ENCODE measurements around the gene THOP1.
"Not testable (repeated sequence)": the region's sequence is repeated elsewhere in the genome, so short reads cannot be mapped to it uniquely, and the experiment has no call there.

The THOP1 gene

DNA sequence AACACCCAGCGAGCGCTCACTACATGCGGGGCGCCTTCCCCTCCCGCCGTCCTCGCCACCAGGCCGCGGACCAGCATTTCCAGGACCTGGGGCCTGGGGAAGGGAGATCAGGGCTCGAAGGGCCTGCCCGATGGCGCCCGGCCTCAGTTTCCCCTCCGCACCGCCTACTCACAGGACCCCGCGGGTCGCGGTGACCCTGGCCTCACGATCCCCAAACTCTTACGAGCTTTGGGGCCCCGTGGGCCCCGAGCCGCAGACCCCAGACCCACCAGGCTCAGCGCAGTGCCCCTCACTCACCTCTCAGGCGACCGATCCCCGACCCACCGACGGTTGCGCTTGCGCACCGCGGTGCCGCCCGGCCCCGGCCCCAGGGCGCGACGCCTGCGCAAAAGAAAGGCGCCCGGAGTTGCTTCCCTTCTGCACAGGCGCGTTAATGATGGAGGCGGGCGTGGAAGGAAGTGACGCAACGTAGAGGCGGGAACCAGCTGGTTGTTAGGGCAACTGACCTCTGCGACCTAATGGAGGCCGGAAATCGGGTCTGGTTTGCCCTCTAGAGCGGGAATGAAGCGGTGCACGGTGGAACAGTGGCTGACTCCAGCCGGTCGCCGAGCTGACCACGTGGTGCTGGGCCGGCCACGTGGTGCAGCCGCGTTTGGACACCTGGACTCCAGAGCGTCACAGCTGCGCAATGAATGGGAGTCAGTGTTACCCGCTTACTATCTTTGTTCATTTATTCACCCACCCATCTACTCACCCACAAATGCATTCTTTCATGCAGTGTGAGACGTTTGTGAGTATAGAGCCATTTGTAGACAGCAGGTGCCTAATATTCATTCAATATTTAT, 2.1 kb upstream of the THOP1 start, which contains the start of gene SGTA:
Gene SGTA (minus strand): TSS at position 338 of the 845 bp plus-strand sequence. CDS start 14,205 bp downstream, outside the sequence.
- DNase-seq (ENCODE audit: low read depth in 2 of 2), result peak; percentile 92 to 96

GRCh38 chr19:2783781-2784145, 1.5 kb upstream of the THOP1 start:
- no peak for DNase-seq (ENCODE audit: low read depth in 2 of 2)

GRCh38 chr19:2787115-2787514, 1.8 kb downstream of the THOP1 start:
- no peak for DNase-seq (ENCODE audit: low read depth in 2 of 2)

GRCh38 chr19:2788237-2788636, 2.9 kb downstream of the THOP1 start:
- no peak for DNase-seq (ENCODE audit: low read depth in 2 of 2)

DNA sequence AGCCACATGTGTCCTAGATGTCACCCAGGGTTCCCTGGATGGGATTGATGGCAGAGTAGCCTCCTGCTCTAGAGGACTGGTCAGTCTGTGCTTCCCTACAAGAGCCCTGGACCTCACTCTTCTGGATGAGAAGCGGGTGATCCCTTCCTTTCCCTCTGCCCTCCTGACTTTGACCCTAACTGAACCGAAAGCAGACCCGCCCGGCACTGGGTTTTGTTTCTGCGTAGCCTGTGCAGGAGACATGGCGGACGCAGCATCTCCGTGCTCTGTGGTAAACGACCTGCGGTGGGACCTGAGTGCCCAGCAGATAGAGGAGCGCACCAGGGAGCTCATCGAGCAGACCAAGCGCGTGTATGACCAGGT, 4.9 kb downstream of the THOP1 start:
- no peak for DNase-seq (ENCODE audit: low read depth in 2 of 2)

DNA sequence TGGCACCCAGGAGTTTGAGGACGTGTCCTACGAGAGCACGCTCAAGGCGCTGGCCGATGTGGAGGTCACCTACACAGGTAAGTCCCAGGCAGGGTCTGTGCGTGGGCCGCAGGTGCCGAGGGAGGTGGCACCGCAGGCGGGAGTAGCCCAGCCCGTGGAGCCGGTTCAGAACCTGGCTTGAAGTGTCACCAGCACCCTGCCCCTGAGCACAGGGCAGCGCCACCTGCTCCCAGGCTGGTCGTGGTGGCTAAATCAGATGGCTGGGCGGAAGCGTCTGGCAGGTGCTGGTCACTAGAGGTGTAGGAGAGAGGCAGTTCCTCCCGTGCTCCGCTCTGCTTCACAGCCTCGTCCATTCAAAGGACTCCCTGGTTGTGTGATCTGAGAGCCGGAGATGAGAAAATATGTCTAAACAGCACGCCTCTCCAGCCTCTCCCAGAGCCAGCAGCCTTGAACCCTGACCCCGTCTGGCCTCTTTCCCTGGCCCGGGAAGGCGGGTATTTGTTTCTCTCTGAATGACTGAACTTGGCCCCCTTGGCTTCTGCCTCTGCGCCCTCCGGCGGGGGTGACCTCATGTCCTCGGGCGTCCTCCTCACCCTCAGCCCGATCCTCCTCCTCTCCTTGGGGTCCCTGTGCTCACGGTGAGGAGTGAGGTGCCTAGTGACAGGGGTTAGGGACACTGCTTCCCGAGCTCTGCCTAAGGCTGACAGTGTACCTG, 5.4 kb downstream of the THOP1 start:
- no peak for DNase-seq (ENCODE audit: low read depth in 2 of 2)

DNA sequence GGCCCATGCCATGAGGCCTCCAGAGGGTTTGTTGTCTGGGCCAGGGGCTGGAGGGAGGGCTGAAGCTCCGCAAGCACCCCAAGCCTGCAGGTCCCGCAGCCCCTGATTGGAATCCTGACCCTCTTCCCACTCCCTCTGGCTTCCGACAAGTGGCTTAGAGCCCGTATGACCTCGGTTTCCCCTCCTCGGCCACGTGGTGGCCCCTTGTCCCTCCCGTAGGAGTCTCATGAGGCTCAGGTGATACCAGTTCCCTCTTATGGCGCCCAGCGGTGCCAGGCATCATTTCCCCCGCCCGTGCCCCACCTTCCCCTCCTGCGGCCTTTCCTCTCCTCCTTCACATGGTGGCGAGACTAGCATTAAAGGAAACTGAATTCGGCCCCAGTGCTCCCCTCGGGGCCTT, 6.1 kb downstream of the THOP1 start:
- no peak for DNase-seq (ENCODE audit: low read depth in 2 of 2)

- no peak for DNase-seq (ENCODE audit: low read depth in 2 of 2)
These were observed 6.6 kb downstream of the THOP1 start for GRCh38 chr19:2791876-2792275.

- DNase-seq (ENCODE audit: low read depth in 2 of 2), result not testable (repeated sequence)
These were observed 7.4 kb downstream of the THOP1 start for GRCh38 chr19:2792666-2793065.

DNA sequence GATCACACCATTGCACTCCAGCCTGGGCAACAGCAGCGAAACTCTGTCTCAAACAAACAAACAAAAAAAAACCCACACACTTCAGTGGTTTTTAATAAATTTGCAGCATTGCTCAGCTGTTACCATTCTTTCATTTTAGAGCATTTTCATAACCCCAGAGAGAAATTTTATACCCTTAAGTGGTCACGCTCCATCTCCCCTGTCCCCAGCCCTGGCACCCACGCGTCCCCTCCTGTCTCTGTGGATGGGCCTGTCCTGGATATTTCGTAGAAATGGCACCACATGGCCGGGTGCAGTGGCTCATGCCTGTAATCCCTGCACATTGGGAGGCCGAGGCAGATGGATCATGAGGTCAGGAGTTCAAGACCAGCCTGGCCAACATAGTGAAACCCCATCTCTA, 7.8 kb downstream of the THOP1 start:
- DNase-seq (ENCODE audit: low read depth in 2 of 2), result no peak

GRCh38 chr19:2793577-2793976, 8.3 kb downstream of the THOP1 start:
- no peak for DNase-seq (ENCODE audit: low read depth in 2 of 2)

DNA sequence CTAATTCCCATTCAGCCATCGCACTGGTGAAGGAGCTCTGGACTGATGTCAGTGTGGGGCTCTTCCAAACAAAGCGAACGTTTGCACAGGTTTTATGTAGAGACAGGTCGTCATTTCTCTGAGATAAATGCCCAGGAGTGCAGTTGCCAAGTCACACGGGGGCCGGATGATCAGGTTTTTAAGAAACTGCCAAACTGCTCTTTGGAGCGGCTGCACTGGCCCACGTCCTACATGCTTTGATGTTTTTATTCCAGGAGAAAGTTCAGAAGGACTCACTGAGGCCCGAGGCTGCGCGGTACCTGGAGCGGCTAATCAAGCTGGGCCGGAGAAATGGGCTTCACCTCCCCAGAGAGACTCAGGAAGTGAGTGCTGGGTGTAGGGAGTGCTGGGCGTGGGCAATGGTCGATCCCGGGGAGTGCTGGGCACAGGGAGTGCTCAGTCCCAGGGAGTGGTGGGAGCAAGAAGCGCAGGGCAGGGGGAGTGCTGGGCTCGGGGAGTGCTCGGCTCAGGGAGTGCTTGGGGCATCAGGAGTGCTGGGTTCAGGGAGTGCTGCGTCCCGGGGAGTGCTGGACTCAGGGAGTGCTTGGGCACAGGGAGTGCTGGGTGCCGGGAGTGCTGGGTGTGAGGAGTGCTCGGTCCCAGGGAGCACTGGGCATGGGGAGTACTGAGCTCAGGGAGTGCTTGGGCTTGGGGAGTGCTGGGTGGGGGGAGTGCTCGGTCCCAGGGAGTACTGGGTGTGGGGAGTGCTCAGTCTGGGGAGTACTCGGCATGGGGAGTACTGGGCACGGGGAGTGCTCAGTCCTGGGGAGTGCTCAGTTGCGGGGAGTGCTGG, 10.7 kb downstream of the THOP1 start:
- DNase-seq (ENCODE audit: low read depth in 2 of 2), result no peak

DNA sequence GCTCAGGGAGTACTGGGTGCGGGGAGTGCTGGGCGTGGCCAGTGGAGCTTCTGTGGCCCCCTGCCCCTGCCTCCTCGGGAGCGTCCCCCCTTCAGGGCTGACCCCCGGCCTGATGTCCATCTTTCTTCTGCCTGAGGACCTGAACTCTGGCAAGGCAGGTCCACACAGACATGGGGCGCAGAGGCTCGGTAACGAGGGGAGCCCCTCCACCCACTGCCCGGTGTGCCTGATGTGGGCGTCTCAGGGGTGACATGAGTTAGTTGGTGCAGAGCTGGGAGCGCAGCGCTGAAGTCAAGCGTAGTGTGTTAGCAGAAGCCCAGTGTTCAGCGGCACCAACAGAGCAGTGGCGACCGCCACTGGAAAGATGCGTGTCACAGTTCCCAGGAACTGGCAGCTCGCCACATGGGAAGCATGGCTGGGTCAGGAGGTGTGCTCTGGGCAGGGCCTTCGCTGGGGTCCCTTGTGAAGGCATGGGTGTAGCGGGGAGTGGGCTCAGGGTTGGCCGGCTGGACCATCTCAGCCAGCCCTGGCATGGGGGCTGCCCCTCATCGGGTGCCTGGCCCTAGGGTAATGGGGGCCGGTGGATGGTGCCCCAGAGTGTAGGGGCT, 11.5 kb downstream of the THOP1 start:
- DNase-seq (ENCODE audit: low read depth in 2 of 2), result no peak

DNA sequence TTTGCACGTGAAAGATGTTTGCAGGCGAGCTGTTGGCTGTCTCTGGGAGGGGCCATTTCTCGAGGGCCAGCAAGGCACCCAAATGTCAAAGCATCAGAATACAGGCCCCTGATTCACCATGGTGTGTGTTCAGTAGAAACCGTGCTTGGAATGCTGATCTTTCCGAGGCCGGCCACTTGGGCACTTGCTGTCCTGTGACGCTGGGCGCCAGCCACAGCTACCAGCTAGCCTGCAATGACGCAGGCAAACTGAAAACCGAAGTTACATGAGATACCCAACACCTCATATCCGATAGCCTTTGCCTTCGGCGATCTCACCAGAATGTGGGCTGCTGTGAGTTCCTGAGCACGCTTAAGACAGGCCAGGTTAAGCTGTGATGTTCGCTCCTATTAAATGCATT, 12.0 kb downstream of the THOP1 start:
- DNase-seq (ENCODE audit: low read depth in 2 of 2), result no peak

- no peak for DNase-seq (ENCODE audit: low read depth in 2 of 2)
These were observed 12.9 kb downstream of the THOP1 start for GRCh38 chr19:2798158-2798685.

- no peak for DNase-seq (ENCODE audit: low read depth in 2 of 2)
These were observed 13.4 kb downstream of the THOP1 start for GRCh38 chr19:2798733-2799132.

DNA sequence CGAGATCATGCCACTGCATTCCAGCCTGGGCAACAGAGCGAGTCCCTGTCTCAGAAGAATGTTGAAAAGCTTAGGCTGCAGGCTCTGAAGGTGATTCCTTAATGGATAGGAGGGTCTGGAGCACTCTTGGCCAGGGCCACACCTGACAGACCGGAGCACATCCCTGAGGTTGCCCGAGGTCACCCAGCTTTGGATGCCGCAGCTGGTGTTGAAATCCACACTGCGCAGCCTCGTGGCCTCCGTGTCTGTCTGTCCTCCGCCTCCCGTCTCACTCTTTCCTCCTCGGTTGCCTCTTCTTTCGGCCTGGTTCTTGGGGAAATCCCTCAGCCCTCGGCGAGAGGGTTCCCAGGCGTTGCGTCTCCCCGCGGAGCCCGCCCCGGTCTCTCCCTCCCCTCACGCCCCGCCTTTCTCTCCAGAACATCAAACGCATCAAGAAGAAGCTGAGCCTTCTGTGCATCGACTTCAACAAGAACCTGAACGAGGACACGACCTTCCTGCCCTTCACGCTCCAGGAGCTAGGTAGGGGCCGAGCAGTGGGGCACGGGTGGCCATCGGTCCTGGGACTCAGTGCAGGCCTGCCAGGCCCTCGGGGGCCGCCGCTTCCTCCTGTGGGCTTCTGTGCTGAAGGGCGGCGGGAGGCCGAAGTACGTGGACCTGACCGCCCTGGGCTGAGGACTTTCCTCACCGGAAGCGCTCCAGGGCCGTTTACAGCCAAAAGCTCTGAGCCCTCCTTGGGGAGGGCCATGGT, 14.1 kb downstream of the THOP1 start:
- DNase-seq (ENCODE audit: low read depth in 2 of 2), result no peak

DNA sequence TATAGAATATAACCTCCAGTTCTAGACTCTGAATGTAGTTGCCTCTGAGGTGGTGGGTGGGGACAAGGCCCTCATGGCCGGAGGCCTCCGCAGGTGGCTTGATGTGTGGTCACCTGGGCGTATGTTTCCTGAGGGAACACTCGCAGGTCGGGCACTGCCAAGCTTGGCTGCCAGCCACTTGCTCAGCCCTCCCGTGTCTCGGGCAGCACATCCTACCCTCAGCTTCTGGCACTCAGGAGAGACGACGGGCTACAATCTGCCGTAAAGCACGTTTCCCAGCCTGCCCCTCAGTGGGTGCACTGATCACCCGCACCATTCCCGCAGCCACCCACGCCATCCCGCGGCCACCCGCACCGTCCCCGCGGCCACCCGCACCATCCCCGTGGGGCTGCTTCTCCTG, 15.2 kb downstream of the THOP1 start:
- no peak for DNase-seq (ENCODE audit: low read depth in 2 of 2)

DNA sequence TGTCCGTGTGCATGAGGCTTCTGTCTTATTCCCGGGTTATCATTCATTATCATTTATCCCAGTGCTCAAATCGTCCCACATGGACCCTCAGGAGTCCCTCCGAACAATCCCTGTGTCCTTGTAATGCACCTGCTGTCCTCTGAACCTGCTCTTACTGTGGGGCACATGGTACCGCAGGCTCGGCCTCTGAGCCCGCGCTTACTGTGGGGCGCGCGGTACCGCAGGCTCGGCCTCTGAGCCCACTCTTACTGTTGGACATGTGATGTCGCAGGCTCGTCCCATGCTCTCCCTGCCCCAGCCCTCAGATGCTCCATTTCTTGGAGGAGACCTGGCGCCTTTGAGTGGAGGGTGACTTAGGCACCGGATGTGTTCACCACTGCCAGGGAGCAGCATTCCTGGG, 17.5 kb downstream of the THOP1 start:
- no peak for DNase-seq (ENCODE audit: low read depth in 2 of 2)

- DNase-seq (ENCODE audit: low read depth in 2 of 2), result no peak
These were observed 18.3 kb downstream of the THOP1 start for GRCh38 chr19:2803486-2804155.
